CD4-positive, alpha-beta T cell (primary cell): ENCODE measurements around the gene TTBK1. TPM values are rescaled to one million over a fixed set of nuclear protein-coding genes. Genes with fewer than 3 reads are reported as not detected.

Experiments used
- ATAC-seq: fragments of 200-7000 bp; cut with Tn5 transposase; one replicate; pipeline ENCODE4 v1.10.0; 2022; ENCODE audit warnings: mild to moderate bottlenecking; ENCODE audit not compliant: poor library complexity
- CTCF ChIA-PET: fragments of 350-600 bp; sonication (Branson Sonifier 250); formaldehyde crosslinking; loops from one replicate; lab custom pipeline; 2021; ENCODE audit warnings: antibody characterized with exemption, inconsistent platforms; lab: Charles Lee
- POLR2A ChIA-PET: fragments of 350-600 bp; sonication (Branson Sonifier 250); formaldehyde crosslinking; loops from one replicate; lab custom pipeline; 2021; ENCODE audit warnings: antibody characterized with exemption, inconsistent platforms; lab: Charles Lee
- DNase-seq, 14 experiments: peaks; one replicate each; pipeline ENCODE4 v3.0.0-alpha.2; 2013 to 2020; ENCODE audit warnings: mixed read lengths in 2 of 14
- H3K27ac ChIP-seq, 2 donors: one replicate each; pipeline versions ENCODE4 v1.5.1 to v1.7.0; 2013; ENCODE audit warnings: low read length in 2 of 2, low read depth in 1 of 2, mild to moderate bottlenecking in 1 of 2
- H3K27me3 ChIP-seq, 2 experiments: 1 replicate in 1 of 2; 2 replicates in 1 of 2; pipeline versions ENCODE4 v1.6.1 to v1.7.0; 2013; ENCODE audit warnings: low read length in 2 of 2, control low read depth in 1 of 2, mild to moderate bottlenecking in 1 of 2, moderate library complexity in 1 of 2; ENCODE audit not compliant: insufficient read depth in 2 of 2, control insufficient read depth in 1 of 2
- H3K36me3 ChIP-seq: one replicate; pipeline ENCODE4 v1.6.1; 2013; ENCODE audit warnings: low read length, control low read depth; ENCODE audit not compliant: insufficient read depth
- H3K4me1 ChIP-seq: one replicate; pipeline ENCODE4 v1.6.1; 2013; ENCODE audit warnings: low read length, control low read depth; ENCODE audit not compliant: insufficient read depth
- H3K4me3 ChIP-seq: one replicate; pipeline ENCODE4 v1.5.1; 2013; ENCODE audit warnings: mild to moderate bottlenecking, low read length, moderate library complexity
- H3K9me3 ChIP-seq, 2 experiments: 1 replicate in 1 of 2; 2 replicates in 1 of 2; pipeline versions ENCODE4 v1.6.1 to v1.7.0; 2013; ENCODE audit warnings: low read length in 2 of 2, mild to moderate bottlenecking in 2 of 2, control low read depth in 1 of 2, moderate library complexity in 1 of 2; ENCODE audit not compliant: control insufficient read depth in 1 of 2, insufficient read depth in 1 of 2
- H3K27ac Mint-ChIP-seq: one replicate; pipeline ENCODE4 v1.8.0; 2020; ENCODE audit warnings: mixed read lengths
- H3K27me3 Mint-ChIP-seq: one replicate; pipeline ENCODE4 v1.8.0; 2021; ENCODE audit warnings: mixed read lengths
- H3K36me3 Mint-ChIP-seq: one replicate; pipeline ENCODE4 v1.8.0; 2021; ENCODE audit warnings: low read depth, mixed read lengths
- H3K4me1 Mint-ChIP-seq: one replicate; pipeline ENCODE4 v1.8.0; 2021; ENCODE audit warnings: low read depth, mixed read lengths
- H3K4me3 Mint-ChIP-seq: one replicate; pipeline ENCODE4 v1.8.0; 2020; ENCODE audit warnings: mild to moderate bottlenecking, mixed read lengths
- H3K9me3 Mint-ChIP-seq: one replicate; pipeline ENCODE4 v1.8.0; 2020; ENCODE audit warnings: mixed read lengths
- intact Hi-C, 2 experiments: fragments of 100-400 bp; cut with DNase I in 1 of 2; cut with micrococcal nuclease in 1 of 2; formaldehyde crosslinking; loops; one replicate each; pipeline versions ENCODE4 v1.15.1 to v1.9.0; 2023 to 2025; cut with DNase I, micrococcal nuclease
- polyA plus RNA-seq, 2 donors: library from polyadenylated mRNA; unstranded; fragments of 120-200 nt; gene quantifications; one replicate each; pipeline ENCODE4 v1.2.1, GENCODE V29; 2013
- total RNA-seq, 174 experiments: library from RNA in 2 of 174; stranded (reverse) in 2 of 174; gene quantifications; one replicate each; pipeline ENCODE4 v1.2.3 and lab custom pipeline; 2021 to 2026
- TF ChIP-seq, protein P1 (sequence below): fragments of 200-600 bp; IDR thresholded peaks from one replicate; pipeline ENCODE4 v1.8.0; 2022; ENCODE audit warnings: antibody characterized with exemption, mild to moderate bottlenecking

The TTBK1 gene
- total RNA-seq (not detected), total RNA-seq (lab: John Stamatoyannopoulos, UW) (0 to 3.2 (median 0.23) reads per million in 172 experiments)
- 0.03 TPM for polyA plus RNA-seq (2013, experiment 1 of 2)
- 0.01 TPM for polyA plus RNA-seq (2013, experiment 2 of 2)

DNA sequence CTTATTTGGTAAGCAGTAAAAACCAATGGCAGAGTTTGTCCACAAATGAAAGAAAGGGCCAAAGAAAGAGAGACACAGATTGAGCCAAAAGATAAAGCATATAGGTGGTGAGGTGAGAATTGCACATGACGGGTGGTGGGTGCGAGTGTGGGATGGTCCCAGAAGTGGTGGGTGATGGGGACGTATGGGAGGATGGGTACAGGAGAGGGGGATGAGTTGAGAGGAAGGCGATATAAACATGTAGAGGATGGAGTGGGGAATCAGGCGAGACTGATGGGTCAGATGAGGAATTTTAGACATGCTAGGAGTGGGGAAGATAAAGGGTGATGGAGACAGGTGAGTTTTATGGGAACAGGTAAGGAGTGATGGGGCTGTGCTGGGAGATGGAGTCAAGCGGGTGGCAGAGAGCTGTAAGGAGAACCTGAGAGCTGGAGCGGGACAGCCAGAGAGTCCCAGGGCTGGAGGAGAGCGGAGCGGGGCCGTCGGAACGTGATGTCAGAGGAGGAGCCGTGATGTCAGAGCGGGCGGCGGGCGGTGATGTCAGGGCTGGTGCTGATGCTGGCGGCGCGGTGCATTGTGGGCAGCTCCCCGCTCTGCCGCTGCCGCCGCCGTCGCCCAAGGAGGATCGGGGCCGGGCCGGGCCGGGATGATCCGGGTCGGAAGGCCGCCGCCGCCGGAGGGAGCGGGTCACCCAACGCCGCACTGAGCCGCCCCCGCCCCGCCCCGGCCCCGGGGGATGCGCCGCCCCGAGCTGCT, at the start of gene TTBK1:
TSS of gene TTBK1 (plus strand) at position 574 of the 756 bp plus-strand sequence. CDS start 3,180 bp downstream, outside the sequence.
- Mint-ChIP-seq H3K27me3 (peaks cover 19% of the 10 kb centered on the region), H3K27ac (no peak within 1 kb of the TSS), H3K36me3 (peaks cover 3% of the 10 kb centered on the region), H3K9me3 (peaks cover 3% of the 10 kb centered on the region), H3K4me3 (no peak within 1 kb of the TSS), H3K4me1 (peaks cover 15% of the 10 kb centered on the region)
- Histone ChIP-seq H3K4me3 (no peak within 1 kb of the TSS), H3K4me1 (peaks cover 20% of the 10 kb centered on the region), H3K9me3 (no peaks in the 10 kb centered on the region), H3K36me3 (no peaks in the 10 kb centered on the region), H3K27me3 (peaks cover 33 to 45% of the 10 kb centered on the region in 2 experiments), H3K27ac (no peak within 1 kb of the TSS)
- TF ChIP-seq, protein P1, sequence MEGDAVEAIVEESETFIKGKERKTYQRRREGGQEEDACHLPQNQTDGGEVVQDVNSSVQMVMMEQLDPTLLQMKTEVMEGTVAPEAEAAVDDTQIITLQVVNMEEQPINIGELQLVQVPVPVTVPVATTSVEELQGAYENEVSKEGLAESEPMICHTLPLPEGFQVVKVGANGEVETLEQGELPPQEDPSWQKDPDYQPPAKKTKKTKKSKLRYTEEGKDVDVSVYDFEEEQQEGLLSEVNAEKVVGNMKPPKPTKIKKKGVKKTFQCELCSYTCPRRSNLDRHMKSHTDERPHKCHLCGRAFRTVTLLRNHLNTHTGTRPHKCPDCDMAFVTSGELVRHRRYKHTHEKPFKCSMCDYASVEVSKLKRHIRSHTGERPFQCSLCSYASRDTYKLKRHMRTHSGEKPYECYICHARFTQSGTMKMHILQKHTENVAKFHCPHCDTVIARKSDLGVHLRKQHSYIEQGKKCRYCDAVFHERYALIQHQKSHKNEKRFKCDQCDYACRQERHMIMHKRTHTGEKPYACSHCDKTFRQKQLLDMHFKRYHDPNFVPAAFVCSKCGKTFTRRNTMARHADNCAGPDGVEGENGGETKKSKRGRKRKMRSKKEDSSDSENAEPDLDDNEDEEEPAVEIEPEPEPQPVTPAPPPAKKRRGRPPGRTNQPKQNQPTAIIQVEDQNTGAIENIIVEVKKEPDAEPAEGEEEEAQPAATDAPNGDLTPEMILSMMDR = no peak
- ChIA-PET POLR2A (no interaction called here), CTCF (interaction anchor here (1.8 kb wide), 1 partner anchor 14 kb away, joined by 6 read pairs; the partner anchor contains the start of gene DNPH1)
- DNase-seq = peak in 4 of 14 experiments; percentile 33 to 72 (median 54)
- no peak for ATAC-seq
- intact Hi-C loops = loop anchor here in 1 of 2 experiments (10.0 kb wide), 1 partner anchor 1508 kb away; the partner anchor contains the start of gene TFEB

DNA sequence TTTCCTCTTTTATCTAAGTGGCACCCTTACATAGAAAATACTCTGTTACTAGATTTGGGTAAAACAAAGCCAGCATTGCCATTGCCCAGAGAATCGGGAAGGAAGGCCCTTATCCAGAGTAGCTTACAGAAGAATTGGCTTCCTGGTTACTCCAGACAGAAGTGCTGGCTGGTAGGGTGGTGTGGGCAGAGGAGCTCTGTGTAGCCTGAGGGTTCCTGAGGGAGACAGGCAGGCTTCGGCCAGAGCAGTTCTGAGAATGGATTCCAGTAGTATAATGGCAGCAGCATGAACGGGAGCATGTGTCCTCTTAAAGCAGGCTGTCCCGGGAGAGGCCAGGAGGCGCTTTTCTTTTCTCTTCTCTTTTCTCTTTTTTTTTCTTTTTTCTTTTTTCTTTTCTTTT, 49.4 kb upstream of the TTBK1 start:
- Mint-ChIP-seq H3K9me3 (no peaks in the 10 kb centered on the region), H3K4me3 (no peak overlapping the region), H3K36me3 (peaks cover 69% of the 10 kb centered on the region), H3K27me3 (no peaks in the 10 kb centered on the region), H3K27ac (no peak overlapping the region), H3K4me1 (peaks cover 12% of the 10 kb centered on the region)
- no peaks in the 10 kb centered on the region for H3K4me1 ChIP-seq
- TF ChIP-seq, protein P1 = no peak
- intact Hi-C loops = no loop called here
- ChIA-PET CTCF (no interaction called here), POLR2A (no interaction called here)
- H3K4me3 ChIP-seq = no peak overlapping the region
- no peaks in the 10 kb centered on the region for H3K9me3 ChIP-seq
- ATAC-seq (no peak), DNase-seq (no peak)
- H3K36me3 ChIP-seq = peaks cover 61% of the 10 kb centered on the region
- H3K27me3 ChIP-seq = no peaks in the 10 kb centered on the region
- no peak overlapping the region for H3K27ac ChIP-seq

DNA sequence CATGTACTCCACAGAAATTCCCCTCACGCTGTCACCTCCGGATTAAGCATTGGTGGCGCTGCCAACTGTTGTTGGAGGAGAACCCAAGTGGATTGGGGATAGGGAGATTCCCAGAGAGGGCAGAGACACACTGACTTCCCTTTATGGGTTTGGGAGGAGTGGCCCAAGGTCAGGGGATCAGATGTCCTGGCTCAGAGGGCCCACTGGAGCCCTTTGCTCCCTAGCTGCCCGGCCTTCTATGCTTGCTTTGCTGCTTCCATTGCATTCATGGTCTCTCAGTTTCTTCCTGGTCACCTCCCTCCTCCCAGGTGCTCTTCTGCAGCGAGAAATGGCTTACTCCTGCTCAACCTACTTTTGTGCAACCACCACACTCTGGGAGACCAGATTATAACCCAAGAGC, 46.9 kb upstream of the TTBK1 start:
- Mint-ChIP-seq H3K4me3 (no peak overlapping the region), H3K4me1 (no peaks in the 10 kb centered on the region), H3K27me3 (no peaks in the 10 kb centered on the region), H3K36me3 (peaks cover 75% of the 10 kb centered on the region), H3K9me3 (no peaks in the 10 kb centered on the region), H3K27ac (no peak overlapping the region)
- peak in 1 of 14 experiments; percentile 15 for DNase-seq
- Histone ChIP-seq H3K27ac (no peak overlapping the region), H3K9me3 (no peaks in the 10 kb centered on the region), H3K4me1 (no peaks in the 10 kb centered on the region), H3K27me3 (no peaks in the 10 kb centered on the region), H3K4me3 (no peak overlapping the region), H3K36me3 (peaks cover 69% of the 10 kb centered on the region)
- ChIA-PET CTCF (no interaction called here), POLR2A (no interaction called here)
- TF ChIP-seq, protein P1 = no peak
- intact Hi-C loops = no loop called here
- no peak for ATAC-seq
